NCI-H1092 treated with DMSO at 0.1 percent for 48 hours (cell line): ENCODE data around the gene ACP6.
"Not testable (repeated sequence)": the region's sequence is repeated elsewhere in the genome, so short reads cannot be mapped to it uniquely, and the experiment has no call there.

Experiments used
- DNase-seq: peaks from one replicate; lab custom pipeline; 2025; lab: John Stamatoyannopoulos, UW

Gene ACP6

GRCh38 chr1:147619741-147620140, 50.6 kb downstream of the ACP6 start:
- no peak for DNase-seq

- no peak for DNase-seq
These were observed 51.6 kb downstream of the ACP6 start for GRCh38 chr1:147618771-147619170.

- DNase-seq = no peak
These were observed 52.2 kb downstream of the ACP6 start for GRCh38 chr1:147618077-147618569.

- DNase-seq = not testable (repeated sequence)
These were observed 55.4 kb downstream of the ACP6 start for GRCh38 chr1:147614966-147615365.

- DNase-seq = peak; percentile 72
These were observed 56.8 kb downstream of the ACP6 start for GRCh38 chr1:147613506-147613905.

- DNase-seq = peak; percentile 93
These were observed 58.0 kb downstream of the ACP6 start for GRCh38 chr1:147612366-147612765.

GRCh38 chr1:147611586-147611985, 58.7 kb downstream of the ACP6 start:
- no peak for DNase-seq

GRCh38 chr1:147611021-147611426, 59.3 kb downstream of the ACP6 start:
- no peak for DNase-seq

- DNase-seq = no peak
These were observed 61.0 kb downstream of the ACP6 start for GRCh38 chr1:147609358-147609757.

GRCh38 chr1:147608596-147608995, 61.7 kb downstream of the ACP6 start:
- DNase-seq = no peak

GRCh38 chr1:147605591-147605990, 64.7 kb downstream of the ACP6 start:
- DNase-seq = no peak

- no peak for DNase-seq
These were observed 66.3 kb downstream of the ACP6 start for GRCh38 chr1:147603986-147604385.

- DNase-seq = no peak
These were observed 69.9 kb downstream of the ACP6 start for GRCh38 chr1:147600119-147601111.

GRCh38 chr1:147599362-147600118, 70.8 kb downstream of the ACP6 start:
- DNase-seq = peak; percentile 97

- peak; percentile 74 for DNase-seq
These were observed 71.5 kb downstream of the ACP6 start for GRCh38 chr1:147598621-147599361.

- no peak for DNase-seq
These were observed 73.3 kb downstream of the ACP6 start for GRCh38 chr1:147597010-147597409.
